ENCODE measurements around the gene RELB. TPM values are rescaled to one million over a fixed set of nuclear protein-coding genes. Genes with fewer than 3 reads are reported as not detected.

RELB gene
- total RNA-seq, 2 experiments from 2014 or later: 32.6 to 33.5 TPM

- peak overlapping the region; percentile 21 for H3K4me3 Mint-ChIP-seq
- H3K36me3 Mint-ChIP-seq (ENCODE audit: low read depth): peaks cover 58% of the 10 kb centered on the region
- H3K27me3 Mint-ChIP-seq: no peaks in the 10 kb centered on the region
- H3K27ac Mint-ChIP-seq: peak overlapping the region; percentile 26
- POLR2A ChIA-PET: interaction anchor here (1.5 to 2.7 kb wide), 4 partner anchors 9 to 55 kb away, joined by 3 to 20 read pairs (median 14); partner anchors contain the start of gene PPP1R37
- peaks cover 32% of the 10 kb centered on the region for H3K4me1 Mint-ChIP-seq
- CTCF ChIA-PET: interaction anchor here (5.3 kb wide), 1 partner anchor 22 kb away, joined by 35 read pairs; no protein-coding TSS in a partner anchor
- DNase-seq: no peak
- H3K9me3 Mint-ChIP-seq: no peaks in the 10 kb centered on the region
Measured at GRCh38 chr19:45037393-45038169, 36.3 kb downstream of the RELB start.

GRCh38 chr19:45038931-45039893 is 37.9 kb downstream of the RELB start, which contains the start of gene CLASRP:
Gene CLASRP (plus strand): TSS chr19:45039045. CDS start chr19:45040213, 1,168 bp downstream.
- Mint-ChIP-seq H3K36me3 (ENCODE audit: low read depth) (peaks cover 54% of the 10 kb centered on the region), H3K4me1 (peaks cover 32% of the 10 kb centered on the region), H3K27me3 (no peaks in the 10 kb centered on the region), H3K27ac (peak within 1 kb of the TSS; percentile 93), H3K4me3 (peak within 1 kb of the TSS; percentile 81), H3K9me3 (no peaks in the 10 kb centered on the region)
- POLR2A ChIA-PET: interaction anchor here (0.6 to 2.7 kb wide), 31 partner anchors 8 to 393 kb away, joined by 3 to 38 read pairs (median 5); partner anchors contain the start of genes BLOC1S3, GEMIN7, PPP1R37 and RELB
- CTCF ChIA-PET: interaction anchor here (0.6 to 5.3 kb wide), 8 partner anchors 10 to 271 kb away, joined by 3 to 35 read pairs (median 4); partner anchors contain the start of genes CLPTM1 and TRAPPC6A
- peak; percentile 91 for DNase-seq

GRCh38 chr19:45040059-45040771 is 39.0 kb downstream of the RELB start:
- H3K27ac Mint-ChIP-seq: peak overlapping the region; percentile 93
- peaks cover 35% of the 10 kb centered on the region for H3K4me1 Mint-ChIP-seq
- H3K4me3 Mint-ChIP-seq: peak overlapping the region; percentile 81
- H3K36me3 Mint-ChIP-seq (ENCODE audit: low read depth): peaks cover 47% of the 10 kb centered on the region
- POLR2A ChIA-PET: interaction anchor here (0.6 to 2.7 kb wide), 16 partner anchors 9 to 138 kb away, joined by 3 to 38 read pairs (median 6); partner anchors contain the start of genes BLOC1S3, PPP1R37, RELB and TRAPPC6A
- CTCF ChIA-PET: interaction anchor here (0.8 to 5.3 kb wide), 6 partner anchors 9 to 137 kb away, joined by 3 to 35 read pairs (median 5); partner anchors contain the start of genes CLPTM1 and TRAPPC6A
- DNase-seq: no peak
- H3K27me3 Mint-ChIP-seq: no peaks in the 10 kb centered on the region
- no peaks in the 10 kb centered on the region for H3K9me3 Mint-ChIP-seq

- peak overlapping the region; percentile 36 for H3K4me3 Mint-ChIP-seq
- no peaks in the 10 kb centered on the region for H3K27me3 Mint-ChIP-seq
- POLR2A ChIA-PET: interaction anchor here (1.4 kb wide), 1 partner anchor 51 kb away, joined by 3 read pairs; the partner anchor contains the start of gene PPP1R37
- peaks cover 52% of the 10 kb centered on the region for H3K36me3 Mint-ChIP-seq (ENCODE audit: low read depth)
- no peak for DNase-seq
- CTCF ChIA-PET: interaction anchor here (1.9 to 5.3 kb wide), 2 partner anchors 19 to 52 kb away, joined by 5 to 35 read pairs; no protein-coding TSS in a partner anchor
- peak overlapping the region; percentile 35 for H3K27ac Mint-ChIP-seq
- no peaks in the 10 kb centered on the region for H3K9me3 Mint-ChIP-seq
- peaks cover 42% of the 10 kb centered on the region for H3K4me1 Mint-ChIP-seq
Measured at GRCh38 chr19:45041125-45041524, 39.9 kb downstream of the RELB start.

GRCh38 chr19:45045671-45046353 is 44.5 kb downstream of the RELB start:
- Mint-ChIP-seq H3K36me3 (ENCODE audit: low read depth) (peaks cover 49% of the 10 kb centered on the region), H3K27ac (peak overlapping the region; percentile 49), H3K9me3 (no peaks in the 10 kb centered on the region), H3K27me3 (no peaks in the 10 kb centered on the region), H3K4me3 (no peak overlapping the region), H3K4me1 (peaks cover 45% of the 10 kb centered on the region)
- ChIA-PET CTCF (interaction anchor here (3.1 kb wide), 1 partner anchor 13 kb away, joined by 13 read pairs; no protein-coding TSS in a partner anchor), POLR2A (interaction anchor here (0.8 to 1.9 kb wide), 2 partner anchors 7 to 44 kb away, joined by 3 to 8 read pairs; partner anchors contain the start of gene CLASRP)
- DNase-seq: no peak

GRCh38 chr19:45046355-45046754 is 45.1 kb downstream of the RELB start:
- peaks cover 46% of the 10 kb centered on the region for H3K36me3 Mint-ChIP-seq (ENCODE audit: low read depth)
- no peaks in the 10 kb centered on the region for H3K27me3 Mint-ChIP-seq
- H3K4me1 Mint-ChIP-seq: peaks cover 42% of the 10 kb centered on the region
- H3K27ac Mint-ChIP-seq: peak overlapping the region; percentile 49
- no peaks in the 10 kb centered on the region for H3K9me3 Mint-ChIP-seq
- no peak for DNase-seq
- ChIA-PET CTCF (interaction anchor here (3.1 kb wide), 1 partner anchor 13 kb away, joined by 13 read pairs; no protein-coding TSS in a partner anchor), POLR2A (interaction anchor here (0.8 to 1.9 kb wide), 2 partner anchors 7 to 45 kb away, joined by 3 to 8 read pairs; partner anchors contain the start of gene CLASRP)
- H3K4me3 Mint-ChIP-seq: no peak overlapping the region

GRCh38 chr19:45047188-45047797 is 46.0 kb downstream of the RELB start:
- Mint-ChIP-seq H3K4me1 (peaks cover 37% of the 10 kb centered on the region), H3K27me3 (no peaks in the 10 kb centered on the region), H3K4me3 (peak overlapping the region; percentile 33), H3K9me3 (no peaks in the 10 kb centered on the region), H3K27ac (peak overlapping the region; percentile 51), H3K36me3 (ENCODE audit: low read depth) (peaks cover 43% of the 10 kb centered on the region)
- ChIA-PET CTCF (no interaction called here), POLR2A (interaction anchor here (1.9 kb wide), 1 partner anchor 8 kb away, joined by 8 read pairs; the partner anchor contains the start of gene CLASRP)
- DNase-seq: no peak

- H3K27ac Mint-ChIP-seq: no peak overlapping the region
- POLR2A ChIA-PET: interaction anchor here (0.8 to 1.6 kb wide), 3 partner anchors 10 to 43 kb away, joined by 3 to 4 read pairs (median 4); partner anchors contain the start of genes CLASRP and PPP1R37
- CTCF ChIA-PET: interaction anchor here (1.7 to 1.8 kb wide), 2 partner anchors 10 kb away, joined by 8 to 10 read pairs; partner anchors contain the start of gene CLASRP
- H3K9me3 Mint-ChIP-seq: no peaks in the 10 kb centered on the region
- no peaks in the 10 kb centered on the region for H3K27me3 Mint-ChIP-seq
- no peak for DNase-seq
- peaks cover 37% of the 10 kb centered on the region for H3K4me1 Mint-ChIP-seq
- peaks cover 52% of the 10 kb centered on the region for H3K36me3 Mint-ChIP-seq (ENCODE audit: low read depth)
- H3K4me3 Mint-ChIP-seq: no peak overlapping the region
Measured at GRCh38 chr19:45049073-45049736, 47.9 kb downstream of the RELB start.

GRCh38 chr19:45050036-45050435 is 48.8 kb downstream of the RELB start:
- peak overlapping the region; percentile 35 for H3K27ac Mint-ChIP-seq
- ChIA-PET POLR2A (interaction anchor here (0.8 to 1.1 kb wide), 2 partner anchors 11 to 42 kb away, joined by 3 to 4 read pairs; partner anchors contain the start of genes CLASRP and PPP1R37), CTCF (interaction anchor here (1.7 to 1.8 kb wide), 2 partner anchors 9 to 11 kb away, joined by 8 to 10 read pairs; partner anchors contain the start of gene CLASRP)
- no peak for DNase-seq
- H3K36me3 Mint-ChIP-seq (ENCODE audit: low read depth): peaks cover 55% of the 10 kb centered on the region
- no peaks in the 10 kb centered on the region for H3K27me3 Mint-ChIP-seq
- no peak overlapping the region for H3K4me3 Mint-ChIP-seq
- H3K9me3 Mint-ChIP-seq: no peaks in the 10 kb centered on the region
- peaks cover 34% of the 10 kb centered on the region for H3K4me1 Mint-ChIP-seq

GRCh38 chr19:45051929-45052579 is 50.8 kb downstream of the RELB start:
- Mint-ChIP-seq H3K27ac (no peak overlapping the region), H3K27me3 (no peaks in the 10 kb centered on the region), H3K4me1 (peaks cover 17% of the 10 kb centered on the region), H3K4me3 (no peak overlapping the region), H3K9me3 (no peaks in the 10 kb centered on the region), H3K36me3 (ENCODE audit: low read depth) (peaks cover 48% of the 10 kb centered on the region)
- CTCF ChIA-PET: interaction anchor here (1.3 kb wide), 1 partner anchor 8 kb away, joined by 3 read pairs; no protein-coding TSS in a partner anchor
- no peak for DNase-seq
- POLR2A ChIA-PET: no interaction called here

All from activated CD4-positive, alpha-beta memory T cell treated with anti-CD3 and anti-CD28 coated beads, Interleukin-2, amount 10 ng/mL, durations not matched to agents 7 days and 5 days (primary cell).